Measurements from ENCODE around the gene ZNF326. TPM values are rescaled to one million over a fixed set of nuclear protein-coding genes. Genes with fewer than 3 reads are reported as not detected.

The ZNF326 gene
- total and polyA plus RNA-seq, 2 donors (not counting 1 experiment from before 2014, with no cell fraction given), result 8.1 to 10.8 TPM

DNA sequence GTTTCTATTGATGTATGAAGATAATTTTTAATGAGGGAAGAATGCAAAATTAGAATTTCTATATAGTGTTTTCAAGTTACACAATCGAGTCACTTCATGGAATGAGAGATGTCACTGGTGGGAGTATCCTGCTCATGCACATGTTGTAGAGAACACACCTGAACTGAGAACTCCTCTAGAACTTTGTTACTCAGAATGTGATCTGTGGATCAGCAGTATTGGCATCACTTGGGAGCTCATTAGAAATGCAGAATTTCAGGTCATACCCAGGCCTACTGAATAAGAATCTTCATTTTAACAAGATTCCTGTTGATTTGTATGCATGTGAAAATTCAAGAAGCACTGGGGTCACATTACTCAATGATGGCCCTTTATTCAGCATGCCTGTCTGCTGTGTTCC is 28.8 kb downstream of the ZNF326 start:
- no peaks in the 10 kb centered on the region for H3K9me3 ChIP-seq (ENCODE audit: control insufficient read depth, insufficient read depth, low read depth, low read length)
- H2AFZ ChIP-seq (ENCODE audit: low read length), result no peak overlapping the region
- peaks cover 8% of the 10 kb centered on the region for H3K36me3 ChIP-seq (ENCODE audit: control insufficient read depth, insufficient read depth, low read length)
- H3K4me2 ChIP-seq (ENCODE audit: extremely low read depth, insufficient read depth, low read length), result no peak overlapping the region
- H3K4me1 ChIP-seq (ENCODE audit: control insufficient read depth, extremely low read depth, insufficient read depth, low read length), result no peaks in the 10 kb centered on the region
- DNase-seq (ENCODE audit: low read depth in 2 of 2), result no peak
- no peak for TF ChIP-seq EZH2 (IDR thresholded peaks at IDR 0.05; ENCODE audit: low read length, missing control alignments)
- no peak for TF ChIP-seq CTCF (conservative IDR thresholded peaks at IDR 0.05 in 1 of 2, IDR thresholded peaks at IDR 0.05 in 1 of 2; ENCODE audit: low read depth in 1 of 2, low read length in 2 of 2)
- no peaks in the 10 kb centered on the region for H3K27me3 ChIP-seq (ENCODE audit: control insufficient read depth, insufficient read depth, low read length)
- H3K79me2 ChIP-seq (ENCODE audit: control insufficient read depth, insufficient read depth, low read length), result no peaks in the 10 kb centered on the region
- H3K4me3 ChIP-seq (replicated peaks in 1 of 4; ENCODE audit: control extremely low read depth in 1 of 4, insufficient read depth in 1 of 4, low read depth in 3 of 4, low read length in 4 of 4), result no peak overlapping the region
- H4K20me1 ChIP-seq (ENCODE audit: control insufficient read depth, extremely low read depth, insufficient read depth, low read length), result no peaks in the 10 kb centered on the region
- no peak overlapping the region for H3K27ac ChIP-seq (ENCODE audit: insufficient read depth, low read length)
- H3K9ac ChIP-seq (ENCODE audit: insufficient read depth, low read length), result no peak overlapping the region

GRCh38 chr1:90027281-90027680 is 32.4 kb downstream of the ZNF326 start:
- Histone ChIP-seq H3K36me3 (ENCODE audit: control insufficient read depth, insufficient read depth, low read length) (peaks cover 4% of the 10 kb centered on the region), H3K79me2 (ENCODE audit: control insufficient read depth, insufficient read depth, low read length) (no peaks in the 10 kb centered on the region), H3K27me3 (ENCODE audit: control insufficient read depth, insufficient read depth, low read length) (no peaks in the 10 kb centered on the region), H3K9me3 (ENCODE audit: control insufficient read depth, insufficient read depth, low read depth, low read length) (no peaks in the 10 kb centered on the region), H3K4me3 (replicated peaks in 1 of 4; ENCODE audit: control extremely low read depth in 1 of 4, insufficient read depth in 1 of 4, low read depth in 3 of 4, low read length in 4 of 4) (no peak overlapping the region), H4K20me1 (ENCODE audit: control insufficient read depth, extremely low read depth, insufficient read depth, low read length) (no peaks in the 10 kb centered on the region), H3K9ac (ENCODE audit: insufficient read depth, low read length) (no peak overlapping the region), H2AFZ (ENCODE audit: low read length) (no peak overlapping the region), H3K4me1 (ENCODE audit: control insufficient read depth, extremely low read depth, insufficient read depth, low read length) (no peaks in the 10 kb centered on the region), H3K27ac (ENCODE audit: insufficient read depth, low read length) (no peak overlapping the region), H3K4me2 (ENCODE audit: extremely low read depth, insufficient read depth, low read length) (no peak overlapping the region)
- TF ChIP-seq CTCF (conservative IDR thresholded peaks at IDR 0.05 in 1 of 2, IDR thresholded peaks at IDR 0.05 in 1 of 2; ENCODE audit: low read depth in 1 of 2, low read length in 2 of 2) (no peak), EZH2 (IDR thresholded peaks at IDR 0.05; ENCODE audit: low read length, missing control alignments) (no peak)
- DNase-seq (ENCODE audit: low read depth in 2 of 2), result no peak

DNA sequence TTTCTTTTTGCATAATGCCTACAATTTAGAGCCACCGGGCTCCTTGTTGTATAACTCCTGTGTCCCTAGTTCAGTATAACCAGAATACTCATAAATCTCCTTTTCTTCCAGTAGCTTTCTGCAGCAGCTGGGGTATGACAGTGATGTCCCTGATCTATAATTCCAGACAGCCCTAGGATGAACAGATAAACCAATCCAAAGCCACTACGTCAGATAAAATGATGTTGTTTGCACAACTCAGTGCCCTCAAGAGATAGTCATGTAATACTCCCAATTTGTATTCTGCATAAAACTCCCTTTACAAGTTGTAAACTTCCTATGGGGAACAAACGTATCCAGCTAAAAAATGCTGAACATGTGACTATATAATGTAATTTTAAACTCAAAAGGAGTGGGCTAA is 44.7 kb downstream of the ZNF326 start:
- no peak overlapping the region for H3K9ac ChIP-seq (ENCODE audit: insufficient read depth, low read length)
- no peaks in the 10 kb centered on the region for H3K27me3 ChIP-seq (ENCODE audit: control insufficient read depth, insufficient read depth, low read length)
- no peaks in the 10 kb centered on the region for H3K79me2 ChIP-seq (ENCODE audit: control insufficient read depth, insufficient read depth, low read length)
- no peak overlapping the region for H3K27ac ChIP-seq (ENCODE audit: insufficient read depth, low read length)
- no peaks in the 10 kb centered on the region for H3K36me3 ChIP-seq (ENCODE audit: control insufficient read depth, insufficient read depth, low read length)
- no peak overlapping the region for H3K4me3 ChIP-seq (replicated peaks in 1 of 4; ENCODE audit: control extremely low read depth in 1 of 4, insufficient read depth in 1 of 4, low read depth in 3 of 4, low read length in 4 of 4)
- no peaks in the 10 kb centered on the region for H4K20me1 ChIP-seq (ENCODE audit: control insufficient read depth, extremely low read depth, insufficient read depth, low read length)
- no peaks in the 10 kb centered on the region for H3K4me1 ChIP-seq (ENCODE audit: control insufficient read depth, extremely low read depth, insufficient read depth, low read length)
- TF ChIP-seq CTCF (conservative IDR thresholded peaks at IDR 0.05 in 1 of 2, IDR thresholded peaks at IDR 0.05 in 1 of 2; ENCODE audit: low read depth in 1 of 2, low read length in 2 of 2), result no peak
- no peak for TF ChIP-seq EZH2 (IDR thresholded peaks at IDR 0.05; ENCODE audit: low read length, missing control alignments)
- no peak overlapping the region for H3K4me2 ChIP-seq (ENCODE audit: extremely low read depth, insufficient read depth, low read length)
- H3K9me3 ChIP-seq (ENCODE audit: control insufficient read depth, insufficient read depth, low read depth, low read length), result no peaks in the 10 kb centered on the region
- no peak overlapping the region for H2AFZ ChIP-seq (ENCODE audit: low read length)
- DNase-seq (ENCODE audit: low read depth in 2 of 2), result no peak

All from fibroblast of lung (primary cell).